GM12874 (cell line): ENCODE results near the gene SLC2A2.

ENCODE experiments used
- TF ChIP-seq, protein P1 (sequence below): IDR thresholded peaks from 2 replicates; pipeline ENCODE4 v1.5.1; 2011; ENCODE audit warnings: low read depth, mild to moderate bottlenecking, control low read depth, low read length, moderate library complexity; ENCODE audit not compliant: insufficient read depth

Gene SLC2A2

DNA sequence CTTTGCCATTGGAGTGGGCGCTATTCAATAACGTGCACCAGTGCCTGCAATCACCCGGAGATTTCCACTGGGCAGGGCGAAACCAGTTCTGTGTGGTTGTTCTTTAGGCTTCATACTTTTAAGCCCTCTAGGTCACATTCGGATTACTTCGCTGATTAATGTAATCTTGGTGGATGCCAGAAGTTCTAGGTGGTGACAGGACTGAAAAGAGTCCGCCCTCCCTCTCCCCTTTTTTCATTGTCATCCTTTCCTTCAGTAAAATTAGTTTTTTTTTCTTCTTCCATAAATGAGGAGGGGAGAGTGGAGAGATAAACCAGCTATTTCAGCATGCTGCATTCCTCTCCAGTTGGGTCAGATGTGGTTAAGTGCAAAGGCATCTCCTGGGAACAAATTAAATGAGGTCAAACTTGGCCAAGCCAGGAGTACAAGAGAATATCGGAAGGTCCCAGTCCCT, 2.3 kb upstream of the SLC2A2 start:
- TF ChIP-seq, protein P1, sequence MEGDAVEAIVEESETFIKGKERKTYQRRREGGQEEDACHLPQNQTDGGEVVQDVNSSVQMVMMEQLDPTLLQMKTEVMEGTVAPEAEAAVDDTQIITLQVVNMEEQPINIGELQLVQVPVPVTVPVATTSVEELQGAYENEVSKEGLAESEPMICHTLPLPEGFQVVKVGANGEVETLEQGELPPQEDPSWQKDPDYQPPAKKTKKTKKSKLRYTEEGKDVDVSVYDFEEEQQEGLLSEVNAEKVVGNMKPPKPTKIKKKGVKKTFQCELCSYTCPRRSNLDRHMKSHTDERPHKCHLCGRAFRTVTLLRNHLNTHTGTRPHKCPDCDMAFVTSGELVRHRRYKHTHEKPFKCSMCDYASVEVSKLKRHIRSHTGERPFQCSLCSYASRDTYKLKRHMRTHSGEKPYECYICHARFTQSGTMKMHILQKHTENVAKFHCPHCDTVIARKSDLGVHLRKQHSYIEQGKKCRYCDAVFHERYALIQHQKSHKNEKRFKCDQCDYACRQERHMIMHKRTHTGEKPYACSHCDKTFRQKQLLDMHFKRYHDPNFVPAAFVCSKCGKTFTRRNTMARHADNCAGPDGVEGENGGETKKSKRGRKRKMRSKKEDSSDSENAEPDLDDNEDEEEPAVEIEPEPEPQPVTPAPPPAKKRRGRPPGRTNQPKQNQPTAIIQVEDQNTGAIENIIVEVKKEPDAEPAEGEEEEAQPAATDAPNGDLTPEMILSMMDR = no peak

GRCh38 chr3:171028025-171028778, 1.7 kb upstream of the SLC2A2 start:
- TF ChIP-seq, protein P1 = no peak

DNA sequence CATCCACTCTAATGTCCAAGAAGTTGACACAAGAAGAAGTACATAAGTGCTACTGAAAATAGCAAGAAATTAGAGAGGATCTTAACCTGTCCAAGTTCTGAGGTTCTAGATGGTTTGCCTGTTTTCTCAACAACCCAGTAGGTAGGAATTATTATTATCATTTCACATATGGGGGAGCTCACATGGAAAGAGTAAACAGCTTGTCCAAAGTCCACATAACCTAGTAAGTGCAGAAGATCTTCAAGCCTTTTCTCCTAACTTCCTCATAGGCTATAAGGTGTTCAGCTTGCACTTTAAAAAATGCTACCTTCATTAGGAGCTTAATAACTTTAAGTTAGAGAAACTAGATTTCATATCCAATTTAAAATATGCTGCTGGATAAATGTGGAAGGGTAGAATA, 3.0 kb downstream of the SLC2A2 start:
- TF ChIP-seq, protein P1 = no peak

GRCh38 chr3:171021377-171021776, 5.1 kb downstream of the SLC2A2 start:
- TF ChIP-seq, protein P1 = no peak

DNA sequence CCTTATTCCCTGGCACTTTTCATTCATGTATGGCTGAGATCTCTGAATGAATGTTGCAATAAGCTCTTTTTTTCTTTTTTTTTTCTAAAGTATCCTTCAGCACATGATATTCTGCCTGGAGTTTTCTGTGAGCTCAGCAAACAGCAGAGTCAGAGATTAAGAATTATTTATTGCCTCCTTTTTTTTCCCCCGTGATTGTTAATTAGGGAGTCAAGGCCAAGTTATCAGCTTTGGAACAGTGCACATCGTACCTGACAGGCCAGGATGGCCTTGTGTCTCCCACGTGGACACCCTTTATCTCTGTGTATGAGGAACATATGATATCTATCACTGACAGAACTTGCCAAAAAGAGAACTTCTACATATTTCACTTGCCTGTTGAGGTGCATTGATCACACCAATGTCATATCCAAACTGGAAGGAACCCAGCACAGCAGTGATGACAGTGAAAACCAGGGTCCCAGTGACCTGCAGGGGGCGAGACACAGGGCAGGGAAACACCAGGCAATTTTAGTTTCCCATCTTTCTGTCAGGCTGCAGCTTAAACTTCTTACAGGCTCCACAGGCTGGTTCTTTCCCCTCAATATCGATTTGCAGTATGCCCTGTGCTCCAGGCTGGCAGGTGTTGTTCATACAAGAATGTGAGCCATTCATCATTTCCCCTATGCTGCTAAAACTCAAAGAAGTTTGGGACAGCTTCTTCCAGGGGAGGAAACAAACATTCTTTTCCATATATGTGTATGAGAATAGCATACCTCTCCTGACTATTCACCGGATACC, 8.2 kb downstream of the SLC2A2 start:
- TF ChIP-seq, protein P1 = no peak

DNA sequence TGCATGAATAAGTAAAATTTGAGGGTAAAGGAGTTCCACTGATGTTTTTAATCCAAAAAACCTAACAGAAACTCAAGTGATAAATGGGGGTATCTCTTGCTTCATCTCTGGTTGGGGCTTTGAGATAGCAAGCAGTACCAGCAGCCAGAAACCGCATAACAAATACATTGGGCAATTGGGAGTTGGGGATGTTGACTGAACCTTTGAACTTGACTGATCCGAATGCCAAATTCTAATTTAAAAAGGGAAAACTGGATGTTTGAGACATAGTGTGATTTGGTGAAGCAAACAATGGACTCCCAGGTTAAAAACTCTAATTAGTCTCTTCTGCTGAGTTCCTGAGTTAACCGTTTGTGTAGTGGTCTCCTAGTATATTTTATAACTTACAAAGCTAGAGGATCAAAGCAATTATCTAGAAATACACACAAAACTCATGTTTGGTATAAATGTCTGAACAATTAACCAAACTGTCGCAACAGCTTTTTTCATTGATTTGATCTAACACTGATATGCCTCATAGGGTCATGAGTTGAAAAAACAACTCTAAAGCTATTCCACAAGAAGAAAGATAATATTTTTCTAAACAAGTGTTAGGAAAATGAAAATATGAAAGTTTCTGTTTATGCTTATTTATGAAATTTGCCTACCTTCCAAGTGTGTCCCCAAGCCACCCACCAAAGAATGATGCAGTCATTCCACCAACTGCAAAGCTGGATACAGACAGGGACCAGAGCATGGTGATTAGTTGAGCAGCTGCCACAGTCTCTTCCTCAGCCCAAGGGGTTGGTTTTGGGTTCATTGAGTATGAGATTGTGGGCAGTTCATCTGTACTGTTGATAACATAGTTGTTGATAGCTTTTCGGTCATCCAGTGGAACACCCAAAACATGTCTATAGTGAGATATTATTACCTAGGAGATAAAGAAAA, 12.4 kb downstream of the SLC2A2 start:
- TF ChIP-seq, protein P1 = no peak
